IMR-90 (cell line): ENCODE data around the gene KLHL29. TPM values are rescaled to one million over a fixed set of nuclear protein-coding genes. Genes with fewer than 3 reads are reported as not detected.

ENCODE experiments used
- ATAC-seq: fragments of 200-7000 bp; cut with Tn5 transposase; 2 replicates; pipeline ENCODE4 v1.9.1; 2020; ENCODE audit warnings: low read depth, mild to moderate bottlenecking, moderate library complexity
- BruUV-seq: library from RNA; stranded (reverse); fragments of 400-500 nt; replicated peaks from 2 replicates; lab custom pipeline; 2021; lab: Mats Ljungman, UMichigan
- CTCF ChIA-PET: fragments of 300-600 bp; formaldehyde crosslinking; extraction: SDS; loops from one replicate; lab custom pipeline; 2021; ENCODE audit warnings: antibody characterized with exemption; lab: Yijun Ruan, JAX
- POLR2A ChIA-PET: fragments of 300-600 bp; sonication (Branson Sonifier 250); formaldehyde crosslinking; loops from one replicate; lab custom pipeline; 2022; ENCODE audit warnings: antibody characterized with exemption; ENCODE audit not compliant: unreplicated experiment; lab: Charles Lee
- DNase-seq: peaks from one replicate; pipeline ENCODE4 v3.0.0; 2013
- H2AFZ ChIP-seq: replicated peaks from 2 replicates; pipeline ENCODE3; 2013; ENCODE audit warnings: low read length, mild to moderate bottlenecking; ENCODE audit not compliant: poor library complexity
- H2AK5ac ChIP-seq: 2 replicates; pipeline ENCODE4 v1.6.1; 2013; ENCODE audit warnings: low read depth, low read length, inconsistent platforms
- H2AK9ac ChIP-seq: replicated peaks from 2 replicates; pipeline ENCODE3; 2013; ENCODE audit warnings: mild to moderate bottlenecking, low read depth, low read length, moderate library complexity; ENCODE audit not compliant: poor library complexity
- H2BK120ac ChIP-seq: 2 replicates; pipeline ENCODE4 v1.6.1; 2013; ENCODE audit warnings: low read depth, low read length, inconsistent platforms
- H2BK15ac ChIP-seq: 3 replicates; pipeline ENCODE4 v1.6.1; 2013; ENCODE audit warnings: low read depth, low read length, inconsistent platforms
- H2BK20ac ChIP-seq: 2 replicates; pipeline ENCODE4 v1.6.1; 2013; ENCODE audit warnings: low read depth, mild to moderate bottlenecking, inconsistent platforms, low read length, moderate library complexity
- H2BK5ac ChIP-seq: 2 replicates; pipeline ENCODE4 v1.6.1; 2013; ENCODE audit warnings: mild to moderate bottlenecking, low read depth, low read length, inconsistent platforms; ENCODE audit not compliant: poor library complexity, severe bottlenecking
- H3K14ac ChIP-seq: replicated peaks from 2 replicates; pipeline ENCODE4 v1.6.1; 2013; ENCODE audit warnings: low read depth, low read length, inconsistent platforms
- H3K18ac ChIP-seq: 2 replicates; pipeline ENCODE4 v1.6.1; 2013; ENCODE audit warnings: low read depth, low read length, control low read depth
- H3K23ac ChIP-seq: 2 replicates; pipeline ENCODE4 v1.6.1; 2013; ENCODE audit warnings: low read depth, low read length, inconsistent platforms
- H3K27ac ChIP-seq: 2 replicates; pipeline ENCODE4 v1.5.1; 2013; ENCODE audit warnings: mild to moderate bottlenecking, control low read depth, low read length; ENCODE audit not compliant: insufficient read depth
- H3K27me3 ChIP-seq: 2 replicates; pipeline ENCODE4 v1.6.1; 2013; ENCODE audit warnings: low read length; ENCODE audit not compliant: control insufficient read depth, insufficient read depth
- H3K36me3 ChIP-seq: 2 replicates; pipeline ENCODE4 v1.6.1; 2013; ENCODE audit warnings: low read length, mixed read lengths; ENCODE audit not compliant: control insufficient read depth, insufficient read depth
- H3K4ac ChIP-seq: 2 replicates; pipeline ENCODE4 v1.6.1; 2013; ENCODE audit warnings: low read depth, low read length, inconsistent platforms
- H3K4me1 ChIP-seq: 2 replicates; pipeline ENCODE4 v1.6.1; 2013; ENCODE audit warnings: low read length, mixed read lengths; ENCODE audit not compliant: control insufficient read depth, insufficient read depth
- H3K4me2 ChIP-seq: 2 replicates; pipeline ENCODE4 v1.6.1; 2013; ENCODE audit warnings: low read depth, mild to moderate bottlenecking, control low read depth, low read length, moderate library complexity
- H3K4me3 ChIP-seq: 2 replicates; pipeline ENCODE4 v1.5.1; 2013; ENCODE audit warnings: low read depth, mild to moderate bottlenecking, control low read depth, low read length, moderate library complexity; ENCODE audit not compliant: insufficient read depth
- H3K56ac ChIP-seq: 2 replicates; pipeline ENCODE4 v1.6.1; 2013; ENCODE audit warnings: low read length, inconsistent platforms; ENCODE audit not compliant: insufficient read depth; ENCODE audit errors: extremely low read depth
- H3K79me1 ChIP-seq, 2 experiments: 2 replicates each; pipeline ENCODE4 v1.6.1; 2013; ENCODE audit warnings: low read length in 2 of 2, inconsistent platforms in 1 of 2, low read depth in 1 of 2
- H3K9ac ChIP-seq: 2 replicates; pipeline ENCODE4 v1.6.1; 2013; ENCODE audit warnings: low read depth, low read length, control low read depth
- H3K9me1 ChIP-seq: 2 replicates; pipeline ENCODE4 v1.6.1; 2013; ENCODE audit warnings: low read length, inconsistent platforms; ENCODE audit not compliant: insufficient read depth
- H3K9me3 ChIP-seq: 2 replicates; pipeline ENCODE4 v1.6.1; 2013; ENCODE audit warnings: low read length; ENCODE audit not compliant: control insufficient read depth, insufficient read depth
- H4K20me1 ChIP-seq: 2 replicates; pipeline ENCODE4 v1.6.1; 2013; ENCODE audit warnings: low read length, inconsistent platforms; ENCODE audit not compliant: insufficient read depth
- H4K5ac ChIP-seq: 2 replicates; pipeline ENCODE4 v1.6.1; 2013; ENCODE audit warnings: mild to moderate bottlenecking, low read depth, low read length, control low read depth
- H4K8ac ChIP-seq, 2 experiments: 2 replicates each; pipeline ENCODE4 v1.6.1; 2013; ENCODE audit warnings: low read depth in 2 of 2, low read length in 2 of 2, control low read depth in 1 of 2, inconsistent platforms in 1 of 2
- H4K91ac ChIP-seq: 2 replicates; pipeline ENCODE4 v1.6.1; 2013; ENCODE audit warnings: low read depth, low read length, inconsistent platforms; ENCODE audit not compliant: insufficient read depth
- BHLHE40 ChIP-seq: fragments of 150-350 bp; IDR thresholded peaks from 2 replicates; pipeline ENCODE4 v1.6.1; 2016; ENCODE audit warnings: mild to moderate bottlenecking, low read depth, low read length
- CEBPB ChIP-seq: IDR thresholded peaks from 2 replicates; pipeline ENCODE4 v1.6.1; 2012; ENCODE audit warnings: low read depth, low read length, improper control_type of control experiment
- CHD1 ChIP-seq: IDR thresholded peaks from 2 replicates; pipeline ENCODE4 v1.6.1; 2012; ENCODE audit warnings: low read depth, low read length, improper control_type of control experiment
- CTCF ChIP-seq: conservative IDR thresholded peaks from 2 replicates; pipeline ENCODE4 v1.5.1; 2012; ENCODE audit warnings: mild to moderate bottlenecking, low read depth, low read length, improper control_type of control experiment
- ELK1 ChIP-seq: fragments of 150-350 bp; IDR thresholded peaks from 2 replicates; pipeline ENCODE4 v1.6.1; 2016; ENCODE audit warnings: low read depth, mild to moderate bottlenecking, low read length, moderate library complexity, borderline replicate concordance
- FOS ChIP-seq: fragments of 150-350 bp; IDR thresholded peaks from 2 replicates; pipeline ENCODE4 v1.6.1; 2016; ENCODE audit warnings: low read depth, low read length
- MAZ ChIP-seq: IDR thresholded peaks from 2 replicates; pipeline ENCODE4 v1.6.1; 2012; ENCODE audit warnings: low read depth, mild to moderate bottlenecking, low read length, improper control_type of control experiment, moderate library complexity, borderline replicate concordance
- MXI1 ChIP-seq: IDR thresholded peaks from 2 replicates; pipeline ENCODE4 v1.6.1; 2012; ENCODE audit warnings: low read depth, mild to moderate bottlenecking, low read length, moderate library complexity, borderline replicate concordance
- NFE2L2 ChIP-seq: fragments of 150-350 bp; IDR thresholded peaks from 2 replicates; pipeline ENCODE4 v1.6.1; 2016; ENCODE audit warnings: low read depth, mild to moderate bottlenecking, low read length
- POLR2A ChIP-seq: IDR thresholded peaks from 2 replicates; pipeline ENCODE4 v1.6.1; 2012; ENCODE audit warnings: mild to moderate bottlenecking, low read depth, low read length
- RAD21 ChIP-seq: IDR thresholded peaks from 2 replicates; pipeline ENCODE4 v1.6.1; 2012; ENCODE audit warnings: low read length, improper control_type of control experiment
- RCOR1 ChIP-seq: IDR thresholded peaks from 2 replicates; pipeline ENCODE4 v1.6.1; 2012; ENCODE audit warnings: mild to moderate bottlenecking, low read length, improper control_type of control experiment; ENCODE audit not compliant: insufficient replicate concordance
- RFX5 ChIP-seq: IDR thresholded peaks from 2 replicates; pipeline ENCODE4 v1.8.0; 2012; ENCODE audit warnings: low read depth, mild to moderate bottlenecking, low read length, moderate library complexity
- SMC3 ChIP-seq: fragments of 150-350 bp; IDR thresholded peaks from 2 replicates; pipeline ENCODE4 v1.6.1; 2016; ENCODE audit warnings: low read depth, mild to moderate bottlenecking, antibody characterized with exemption, low read length, moderate library complexity
- USF2 ChIP-seq: fragments of 150-350 bp; IDR thresholded peaks from 2 replicates; pipeline ENCODE4 v1.6.1; 2017; ENCODE audit warnings: mild to moderate bottlenecking, antibody characterized with exemption, low read length, low read depth
- WGBS, 2 experiments: methylation state at CpG; one replicate each; pipeline versions ENCODE4 v1.1.5 to v1.1.7; 2013; ENCODE audit warnings: missing lambda C conversion rate in 2 of 2; ENCODE audit not compliant: insufficient read length in 1 of 2; ENCODE audit errors: extremely low coverage in 2 of 2; 5-methylcytosine and 5-hydroxymethylcytosine counted together
- dilution Hi-C: fragments of 300-500 bp; cut with HindIII; formaldehyde crosslinking; loops from one replicate; pipeline ENCODE4 v1.14.3; 2018; ENCODE audit warnings: low sequenced_read_pairs; ENCODE audit not compliant: unreplicated experiment
- in situ Hi-C: fragments of 300-500 bp; cut with MboI; formaldehyde crosslinking; loops from 3 replicates; pipeline ENCODE4 v1.14.3; 2019; ENCODE audit warnings: low sequenced_read_pairs, inconsistent platforms, mixed read lengths
- intact Hi-C: fragments of 100-400 bp; cut with micrococcal nuclease; formaldehyde crosslinking; loops from 2 replicates; pipeline ENCODE4 v1.10.0; 2022
- polyA plus RNA-seq, 3 experiments: library from polyadenylated mRNA; depleted of rRNA; stranded (reverse); fragments of >200 nt; gene quantifications; 2 replicates each; pipeline ENCODE4 v1.2.3, GENCODE V29; 2012; ENCODE audit warnings: low replicate concordance in 1 of 3
- total RNA-seq: library from RNA; depleted of rRNA; stranded (reverse); fragments of >200 nt; gene quantifications from 2 replicates; pipeline ENCODE4 v1.2.3, GENCODE V29; 2012

The KLHL29 gene
- total and polyA plus RNA-seq, 2 of the 4 experiments (the other 2 are of a cell fraction) = 2.0 to 8.0 TPM

GRCh38 chr2:23595601-23596251 is 210.7 kb downstream of the KLHL29 start:
- dilution Hi-C loops = no loop called here
- intact Hi-C loops = no loop called here
- WGBS, 2 experiments = 65% methylated on average over 4 of the region's 13 CpGs; no CpG with 5 or more reads in 1 of the 2 experiments
- H3K56ac ChIP-seq = no peak overlapping the region
- H2AK9ac ChIP-seq = no peak overlapping the region
- no peak overlapping the region for H3K23ac ChIP-seq
- H3K79me1 ChIP-seq = peaks cover 0 to 15% of the 10 kb centered on the region in 2 experiments; a peak in 1 of 4 replicates
- H2BK5ac ChIP-seq = no peak overlapping the region
- peak overlapping the region; percentile 43 for H3K4ac ChIP-seq
- H3K9ac ChIP-seq = no peak overlapping the region
- 0 out of 2 replicates have a peak overlapping the region, but pooled peaks have one; percentile 48 for H3K14ac ChIP-seq
- peak overlapping the region; percentile 4; the same call in 1 of the 2 replicates for H2BK120ac ChIP-seq
- no peak overlapping the region for H3K18ac ChIP-seq
- H3K4me3 ChIP-seq = no peak overlapping the region
- no peak overlapping the region; the same call in 1 of the 2 replicates for H4K91ac ChIP-seq
- H3K9me3 ChIP-seq = no peaks in the 10 kb centered on the region
- no peaks in the 10 kb centered on the region for H3K27me3 ChIP-seq
- H2BK20ac ChIP-seq = no peak overlapping the region
- H2AK5ac ChIP-seq = peak overlapping the region; percentile 78; the same call in 1 of the 2 replicates
- peak overlapping the region; percentile 2 for H2AFZ ChIP-seq
- in situ Hi-C loops = no loop called here
- H2BK15ac ChIP-seq = no peak overlapping the region
- no TSS peak for BruUV-seq
- CTCF ChIA-PET = interaction anchor here (1.0 kb wide), 2 partner anchors 10 to 12 kb away, joined by 3 to 4 read pairs; no protein-coding TSS in a partner anchor
- H3K36me3 ChIP-seq = no peaks in the 10 kb centered on the region
- H3K9me1 ChIP-seq = peaks cover 18% of the 10 kb centered on the region
- DNase-seq (peak; percentile 13), ATAC-seq (peak; percentile 51)
- H4K5ac ChIP-seq = no peak overlapping the region
- peaks cover 3% of the 10 kb centered on the region; the same call in 1 of the 2 replicates for H4K20me1 ChIP-seq
- H3K4me1 ChIP-seq = peaks cover 21% of the 10 kb centered on the region
- no peak overlapping the region for H4K8ac ChIP-seq
- peak overlapping the region; percentile 74 for H3K4me2 ChIP-seq
- POLR2A ChIA-PET = no interaction called here
- H3K27ac ChIP-seq = no peak overlapping the region
- TF ChIP-seq RCOR1 (no peak), MXI1 (no peak), CEBPB (no peak), POLR2A (no peak), CHD1 (no peak), SMC3 (no peak), RAD21 (no peak), NFE2L2 (no peak), BHLHE40 (no peak), FOS (no peak), USF2 (no peak), RFX5 (no peak), MAZ (no peak), CTCF (no peak), ELK1 (no peak)
